Mesenchymal stem cell (in vitro differentiated cells and primary cell): ENCODE results near the gene IL9.

Experiments
- DNase-seq: peaks from one replicate; pipeline ENCODE4 v3.0.0-alpha.2; 2013
- H2AFZ ChIP-seq: one replicate; pipeline ENCODE4 v1.6.1; 2013; ENCODE audit warnings: low read depth, mild to moderate bottlenecking, control low read depth, inconsistent platforms, low read length, moderate library complexity
- H2AK5ac ChIP-seq: 2 replicates; pipeline ENCODE4 v1.6.1; 2013; ENCODE audit warnings: low read length, moderate library complexity, mild to moderate bottlenecking, inconsistent platforms; ENCODE audit not compliant: severe bottlenecking
- H2BK120ac ChIP-seq: one replicate; pipeline ENCODE4 v1.6.1; 2013; ENCODE audit warnings: low read depth, mild to moderate bottlenecking, inconsistent platforms, low read length, moderate library complexity
- H2BK12ac ChIP-seq, 2 experiments: one replicate each; pipeline ENCODE4 v1.6.1; 2013; ENCODE audit warnings: inconsistent platforms in 2 of 2, low read length in 2 of 2, mild to moderate bottlenecking in 2 of 2, moderate library complexity in 2 of 2, control low read depth in 1 of 2
- H2BK15ac ChIP-seq: one replicate; pipeline ENCODE4 v1.6.1; 2013; ENCODE audit warnings: mild to moderate bottlenecking, low read depth, inconsistent platforms; ENCODE audit not compliant: poor library complexity, severe bottlenecking
- H2BK5ac ChIP-seq: 2 replicates; pipeline ENCODE4 v1.6.1; 2013; ENCODE audit warnings: low read depth, mild to moderate bottlenecking, low read length, control low read depth, inconsistent platforms; ENCODE audit not compliant: poor library complexity, severe bottlenecking
- H3K14ac ChIP-seq, 2 experiments: one replicate each; pipeline ENCODE4 v1.6.1; 2013; ENCODE audit warnings: inconsistent platforms in 2 of 2, low read length in 2 of 2, control low read depth in 1 of 2, mild to moderate bottlenecking in 1 of 2, moderate library complexity in 1 of 2
- H3K18ac ChIP-seq, 2 experiments: one replicate each; pipeline ENCODE4 v1.6.1; 2013; ENCODE audit warnings: inconsistent platforms in 2 of 2, low read length in 2 of 2, control low read depth in 1 of 2, low read depth in 1 of 2, mild to moderate bottlenecking in 1 of 2
- H3K23ac ChIP-seq, 2 experiments: one replicate each; pipeline ENCODE4 v1.6.1; 2013; ENCODE audit warnings: inconsistent platforms in 2 of 2, low read length in 2 of 2, mild to moderate bottlenecking in 2 of 2, moderate library complexity in 2 of 2, control low read depth in 1 of 2
- H3K27ac ChIP-seq: 2 replicates; pipeline ENCODE4 v1.5.1; 2013; ENCODE audit warnings: mild to moderate bottlenecking, moderate library complexity, low read length, control low read depth, inconsistent platforms; ENCODE audit not compliant: poor library complexity, severe bottlenecking
- H3K27me3 ChIP-seq, 2 experiments: 2 replicates each; pipeline versions ENCODE4 v1.6.1 to v1.7.0; 2013; ENCODE audit warnings: low read length in 2 of 2, mild to moderate bottlenecking in 2 of 2, moderate library complexity in 2 of 2, control low read depth in 1 of 2, inconsistent platforms in 1 of 2; ENCODE audit not compliant: control insufficient read depth in 1 of 2, insufficient read depth in 1 of 2
- H3K36me3 ChIP-seq, 2 experiments: 2 replicates each; pipeline versions ENCODE4 v1.6.1 to v1.7.0; 2013; ENCODE audit warnings: low read length in 2 of 2, control low read depth in 1 of 2, inconsistent platforms in 1 of 2, low read depth in 1 of 2, mild to moderate bottlenecking in 1 of 2; ENCODE audit not compliant: insufficient read depth in 2 of 2, control insufficient read depth in 1 of 2
- H3K4ac ChIP-seq, 2 experiments: one replicate each; pipeline ENCODE4 v1.6.1; 2013; ENCODE audit warnings: inconsistent platforms in 2 of 2, low read length in 2 of 2, mild to moderate bottlenecking in 2 of 2, moderate library complexity in 2 of 2, control low read depth in 1 of 2, low read depth in 1 of 2
- H3K4me1 ChIP-seq: 2 replicates; pipeline ENCODE4 v1.6.1; 2013; ENCODE audit warnings: low read depth, low read length, control low read depth; ENCODE audit not compliant: control insufficient read depth, insufficient read depth
- H3K4me2 ChIP-seq: 2 replicates; pipeline ENCODE4 v1.6.1; 2013; ENCODE audit warnings: low read length, mild to moderate bottlenecking, inconsistent platforms; ENCODE audit not compliant: poor library complexity, severe bottlenecking
- H3K4me3 ChIP-seq, 2 experiments: 2 replicates each; pipeline versions ENCODE4 v1.5.1 to v1.7.0; 2013; ENCODE audit warnings: low read length in 2 of 2, mild to moderate bottlenecking in 2 of 2, control low read depth in 1 of 2, low read depth in 1 of 2; ENCODE audit not compliant: insufficient read depth in 1 of 2
- H3K79me1 ChIP-seq: replicated peaks from 2 replicates; pipeline ENCODE4 v1.6.1; 2013; ENCODE audit warnings: mild to moderate bottlenecking, control low read depth, low read length, inconsistent platforms; ENCODE audit not compliant: poor library complexity, severe bottlenecking
- H3K9ac ChIP-seq: 2 replicates; pipeline ENCODE4 v1.7.0; 2013; ENCODE audit warnings: mild to moderate bottlenecking, low read length, moderate library complexity
- H3K9me3 ChIP-seq: 2 replicates; pipeline ENCODE4 v1.7.0; 2013; ENCODE audit warnings: mild to moderate bottlenecking, low read length; ENCODE audit not compliant: control insufficient read depth
- H4K8ac ChIP-seq: one replicate; pipeline ENCODE4 v1.6.1; 2013; ENCODE audit warnings: inconsistent platforms, mild to moderate bottlenecking, low read length, moderate library complexity
- H4K91ac ChIP-seq: one replicate; pipeline ENCODE4 v1.6.1; 2013; ENCODE audit warnings: mild to moderate bottlenecking, low read length, inconsistent platforms
- WGBS: methylation state at CpG from one replicate; pipeline ENCODE4 v1.1.7; 2013; ENCODE audit warnings: mixed read lengths; 5-methylcytosine and 5-hydroxymethylcytosine counted together

Gene IL9

GRCh38 chr5:135868681-135869080 lies 27.0 kb downstream of the IL9 start:
- no peak for DNase-seq
- no peak overlapping the region for H2BK15ac ChIP-seq
- no peak overlapping the region for H2BK120ac ChIP-seq
- H3K4me3 ChIP-seq = no peak overlapping the region
- no peak overlapping the region for H4K8ac ChIP-seq
- H4K91ac ChIP-seq = no peak overlapping the region
- no peak overlapping the region for H3K18ac ChIP-seq
- no peak overlapping the region for H2BK5ac ChIP-seq
- H3K9ac ChIP-seq = no peak overlapping the region
- no peak overlapping the region for H3K14ac ChIP-seq
- H2BK12ac ChIP-seq = no peak overlapping the region
- peaks cover 19 to 56% of the 10 kb centered on the region in 2 experiments for H3K27me3 ChIP-seq
- no peaks in the 10 kb centered on the region for H3K9me3 ChIP-seq
- H3K4me2 ChIP-seq = no peak overlapping the region
- no peaks in the 10 kb centered on the region for H3K36me3 ChIP-seq
- H3K4ac ChIP-seq = no peak overlapping the region
- no peak overlapping the region for H3K23ac ChIP-seq
- H3K27ac ChIP-seq = no peak overlapping the region
- H2AFZ ChIP-seq = no peak overlapping the region
- no peak overlapping the region for H2AK5ac ChIP-seq
- H3K79me1 ChIP-seq = no peaks in the 10 kb centered on the region
- no peaks in the 10 kb centered on the region for H3K4me1 ChIP-seq
- 58% methylated on average over 2 of the region's 2 CpGs for WGBS

- Histone ChIP-seq H3K14ac (no peak overlapping the region), H3K18ac (no peak overlapping the region)
Observed at GRCh38 chr5:135867599-135867998, 28.0 kb downstream of the IL9 start.

GRCh38 chr5:135866016-135866415 lies 29.6 kb downstream of the IL9 start:
- no peak overlapping the region for H3K23ac ChIP-seq
- no peak overlapping the region for H3K14ac ChIP-seq
- no peak overlapping the region for H3K27ac ChIP-seq
- H2AFZ ChIP-seq = no peak overlapping the region
- no peak for DNase-seq
- no peaks in the 10 kb centered on the region for H3K79me1 ChIP-seq
- H3K27me3 ChIP-seq = peaks cover 22 to 42% of the 10 kb centered on the region in 2 experiments
- no peak overlapping the region for H4K8ac ChIP-seq
- no peak overlapping the region for H3K18ac ChIP-seq
- no peak overlapping the region for H3K9ac ChIP-seq
- no peak overlapping the region for H2BK120ac ChIP-seq
- no peak overlapping the region for H2AK5ac ChIP-seq
- H2BK5ac ChIP-seq = no peak overlapping the region
- no peak overlapping the region for H3K4me3 ChIP-seq
- no peak overlapping the region for H3K4me2 ChIP-seq
- no peak overlapping the region for H2BK12ac ChIP-seq
- H3K9me3 ChIP-seq = no peaks in the 10 kb centered on the region
- no peaks in the 10 kb centered on the region for H3K36me3 ChIP-seq
- H3K4me1 ChIP-seq = no peaks in the 10 kb centered on the region
- H2BK15ac ChIP-seq = no peak overlapping the region
- WGBS = no CpG with 5 or more reads among the region's 2 CpGs
- no peak overlapping the region for H3K4ac ChIP-seq
- no peak overlapping the region for H4K91ac ChIP-seq

More at GRCh38 chr5:135867599-135867998, 28.0 kb downstream of the IL9 start:
- no peak overlapping the region for H2AFZ ChIP-seq
- H3K9me3 ChIP-seq = no peaks in the 10 kb centered on the region
- H3K4ac ChIP-seq = no peak overlapping the region
- no peaks in the 10 kb centered on the region for H3K79me1 ChIP-seq
- H4K8ac ChIP-seq = no peak overlapping the region
- H2BK15ac ChIP-seq = no peak overlapping the region
- no peak overlapping the region for H2BK12ac ChIP-seq
- H3K27ac ChIP-seq = no peak overlapping the region
- no peak overlapping the region for H4K91ac ChIP-seq
- H3K27me3 ChIP-seq = peaks cover 20 to 46% of the 10 kb centered on the region in 2 experiments
- no peaks in the 10 kb centered on the region for H3K4me1 ChIP-seq
- no peaks in the 10 kb centered on the region for H3K36me3 ChIP-seq
- no peak overlapping the region for H3K23ac ChIP-seq
- H2AK5ac ChIP-seq = no peak overlapping the region
- no peak overlapping the region for H3K9ac ChIP-seq
- H2BK5ac ChIP-seq = no peak overlapping the region
- no peak overlapping the region for H2BK120ac ChIP-seq
- no peak for DNase-seq
- H3K4me3 ChIP-seq = no peak overlapping the region
- H3K4me2 ChIP-seq = no peak overlapping the region

GRCh38 chr5:135864503-135865435 lies 30.9 kb downstream of the IL9 start:
- 76% methylated on average over 3 of the region's 3 CpGs for WGBS
- no peak overlapping the region for H3K18ac ChIP-seq
- no peak overlapping the region for H3K4me2 ChIP-seq
- H3K14ac ChIP-seq = no peak overlapping the region
- no peak overlapping the region for H3K4me3 ChIP-seq
- no peak overlapping the region for H3K23ac ChIP-seq
- DNase-seq = no peak
- H3K4me1 ChIP-seq = no peaks in the 10 kb centered on the region
- no peak overlapping the region for H3K27ac ChIP-seq
- H3K9ac ChIP-seq = no peak overlapping the region
- no peak overlapping the region for H3K4ac ChIP-seq
- peaks cover 1% of the 10 kb centered on the region for H3K9me3 ChIP-seq
- no peak overlapping the region for H4K8ac ChIP-seq
- H2BK120ac ChIP-seq = no peak overlapping the region
- H2BK5ac ChIP-seq = no peak overlapping the region
- H2AK5ac ChIP-seq = no peak overlapping the region
- peaks cover 20 to 41% of the 10 kb centered on the region in 2 experiments for H3K27me3 ChIP-seq
- no peaks in the 10 kb centered on the region for H3K36me3 ChIP-seq
- no peaks in the 10 kb centered on the region for H3K79me1 ChIP-seq
- no peak overlapping the region for H2BK12ac ChIP-seq
- no peak overlapping the region for H2BK15ac ChIP-seq
- H4K91ac ChIP-seq = no peak overlapping the region
- no peak overlapping the region for H2AFZ ChIP-seq
